Prostate gland (tissue), 2 donors: Measurements from ENCODE around the gene R3HCC1L. TPM values are rescaled to one million over a fixed set of nuclear protein-coding genes. Genes with fewer than 3 reads are reported as not detected.
"Not testable (repeated sequence)": the region's sequence is repeated elsewhere in the genome, so short reads cannot be mapped to it uniquely, and the experiment has no call there.

Experiments used
- DNase-seq: peaks from one replicate; pipeline ENCODE4 v3.0.0-alpha.2; 2019; ENCODE audit warnings: low spot score
- H3K27ac ChIP-seq, 2 donors: fragments of 200-600 bp; sonication (generic); 2 replicates each; pipeline ENCODE4 v1.5.1; 2017 to 2019
- H3K27me3 ChIP-seq: fragments of 200-600 bp; sonication (generic); replicated peaks from 2 replicates; pipeline ENCODE4 v1.5.1; 2019; ENCODE audit not compliant: insufficient read depth
- H3K36me3 ChIP-seq, 2 donors: fragments of 200-600 bp; sonication (generic); 1 replicate in 1 of 2; 2 replicates in 1 of 2; pipeline versions ENCODE4 v1.5.1 to v1.8.1; 2017 to 2019
- H3K4me1 ChIP-seq: fragments of 200-600 bp; sonication (generic); replicated peaks from 2 replicates; pipeline ENCODE4 v1.5.1; 2019
- H3K4me3 ChIP-seq, 2 donors: fragments of 200-600 bp; sonication (generic); 2 replicates each; pipeline ENCODE4 v1.5.1; 2017 to 2019
- H3K9me3 ChIP-seq: fragments of 200-600 bp; sonication (generic); 2 replicates; pipeline ENCODE4 v1.5.1; 2017
- POLR2A ChIP-seq: fragments of 450-650 bp; IDR thresholded peaks from one replicate; pipeline ENCODE4 v1.6.1; 2016; ENCODE audit warnings: antibody characterized with exemption, mild to moderate bottlenecking
- POLR2AphosphoS5 ChIP-seq: sonication (generic); formaldehyde crosslinking; IDR thresholded peaks from one replicate; pipeline ENCODE4 v1.6.1; 2017; ENCODE audit warnings: antibody characterized with exemption
- WGBS: methylation state at CpG from one replicate; pipeline ENCODE4 v1.1.5; 2018; 5-methylcytosine and 5-hydroxymethylcytosine counted together
- intact Hi-C: fragments of 100-400 bp; cut with DNase I; formaldehyde crosslinking; loops from one replicate; pipeline ENCODE4 v1.14.2; 2022
- total RNA-seq, 2 donors: library from RNA; depleted of rRNA; stranded (reverse); fragments of >200 nt; gene quantifications; one replicate each; pipeline ENCODE4 v1.1.0, GENCODE V29; 2016
- TF ChIP-seq, protein P1 (sequence below), 4 experiments: fragments of 200-600 bp in 2 of 4; fragments of 450-650 bp in 2 of 4; sonication (generic) in 2 of 4; IDR thresholded peaks; 1 replicate in 3 of 4; 2 replicates in 1 of 4; pipeline ENCODE4 v1.5.1; 2016 to 2019; ENCODE audit warnings: antibody characterized with exemption in 4 of 4, mild to moderate bottlenecking in 2 of 4, moderate library complexity in 2 of 4

The R3HCC1L gene
- total RNA-seq, 2 donors from 2014 or later: 14.2 to 26.0 TPM

GRCh38 chr10:98169379-98169778 is 34.9 kb downstream of the R3HCC1L start:
- Histone ChIP-seq H3K9me3 (no peaks in the 10 kb centered on the region), H3K36me3 (no peaks in the 10 kb centered on the region), H3K4me1 (no peaks in the 10 kb centered on the region), H3K27me3 (no peaks in the 10 kb centered on the region), H3K27ac (no peak overlapping the region), H3K4me3 (no peak overlapping the region)
- 40% methylated on average over 2 of the region's 2 CpGs for WGBS
- TF ChIP-seq POLR2AphosphoS5: no peak
- TF ChIP-seq, protein P1, sequence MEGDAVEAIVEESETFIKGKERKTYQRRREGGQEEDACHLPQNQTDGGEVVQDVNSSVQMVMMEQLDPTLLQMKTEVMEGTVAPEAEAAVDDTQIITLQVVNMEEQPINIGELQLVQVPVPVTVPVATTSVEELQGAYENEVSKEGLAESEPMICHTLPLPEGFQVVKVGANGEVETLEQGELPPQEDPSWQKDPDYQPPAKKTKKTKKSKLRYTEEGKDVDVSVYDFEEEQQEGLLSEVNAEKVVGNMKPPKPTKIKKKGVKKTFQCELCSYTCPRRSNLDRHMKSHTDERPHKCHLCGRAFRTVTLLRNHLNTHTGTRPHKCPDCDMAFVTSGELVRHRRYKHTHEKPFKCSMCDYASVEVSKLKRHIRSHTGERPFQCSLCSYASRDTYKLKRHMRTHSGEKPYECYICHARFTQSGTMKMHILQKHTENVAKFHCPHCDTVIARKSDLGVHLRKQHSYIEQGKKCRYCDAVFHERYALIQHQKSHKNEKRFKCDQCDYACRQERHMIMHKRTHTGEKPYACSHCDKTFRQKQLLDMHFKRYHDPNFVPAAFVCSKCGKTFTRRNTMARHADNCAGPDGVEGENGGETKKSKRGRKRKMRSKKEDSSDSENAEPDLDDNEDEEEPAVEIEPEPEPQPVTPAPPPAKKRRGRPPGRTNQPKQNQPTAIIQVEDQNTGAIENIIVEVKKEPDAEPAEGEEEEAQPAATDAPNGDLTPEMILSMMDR (IDR thresholded peaks at IDR 0.05): no peak
- TF ChIP-seq POLR2A: no peak
- DNase-seq: no peak
- intact Hi-C loops: no loop called here

- 43% methylated on average over 3 of the region's 3 CpGs for WGBS
- no peak overlapping the region for H3K27ac ChIP-seq
- TF ChIP-seq, protein P1 (IDR thresholded peaks at IDR 0.05): peak; percentile 29 to 75 (median 74)
- TF ChIP-seq POLR2A (no peak), POLR2AphosphoS5 (peak; percentile 27)
- no peaks in the 10 kb centered on the region for H3K4me1 ChIP-seq
- no peak overlapping the region for H3K4me3 ChIP-seq
- no peaks in the 10 kb centered on the region for H3K9me3 ChIP-seq
- no peaks in the 10 kb centered on the region for H3K27me3 ChIP-seq
- DNase-seq: peak; percentile 49
- no peaks in the 10 kb centered on the region for H3K36me3 ChIP-seq
- intact Hi-C loops: loop anchor here (1.0 kb wide), 1 partner anchor 139 kb away; no protein-coding TSS in a partner anchor
Measured at GRCh38 chr10:98170249-98171117, 36.0 kb downstream of the R3HCC1L start.

GRCh38 chr10:98172073-98172472 is 37.6 kb downstream of the R3HCC1L start:
- TF ChIP-seq POLR2AphosphoS5 (peak; percentile 42), POLR2A (no peak)
- TF ChIP-seq, protein P1 (IDR thresholded peaks at IDR 0.05): no peak
- Histone ChIP-seq H3K27ac (no peak overlapping the region), H3K4me3 (no peak overlapping the region), H3K36me3 (no peaks in the 10 kb centered on the region), H3K9me3 (no peaks in the 10 kb centered on the region), H3K4me1 (no peaks in the 10 kb centered on the region), H3K27me3 (no peaks in the 10 kb centered on the region)
- WGBS: 16% methylated on average over 4 of the region's 4 CpGs
- DNase-seq: peak; percentile 43
- intact Hi-C loops: no loop called here

- H3K4me1 ChIP-seq: no peaks in the 10 kb centered on the region
- H3K4me3 ChIP-seq: no peak overlapping the region
- no peak overlapping the region for H3K27ac ChIP-seq
- H3K27me3 ChIP-seq: no peaks in the 10 kb centered on the region
- H3K9me3 ChIP-seq: no peaks in the 10 kb centered on the region
- TF ChIP-seq POLR2A: no peak
- no peak for TF ChIP-seq POLR2AphosphoS5
- TF ChIP-seq, protein P1 (IDR thresholded peaks at IDR 0.05): no peak
- intact Hi-C loops: no loop called here
- no peaks in the 10 kb centered on the region for H3K36me3 ChIP-seq
- no peak for DNase-seq
- 94% methylated on average over 5 of the region's 5 CpGs for WGBS
Measured at GRCh38 chr10:98172495-98172894, 38.0 kb downstream of the R3HCC1L start.

- H3K27me3 ChIP-seq: no peaks in the 10 kb centered on the region
- 90% methylated on average over 6 of the region's 6 CpGs for WGBS
Measured at GRCh38 chr10:98173260-98173659, 38.8 kb downstream of the R3HCC1L start.

DNA sequence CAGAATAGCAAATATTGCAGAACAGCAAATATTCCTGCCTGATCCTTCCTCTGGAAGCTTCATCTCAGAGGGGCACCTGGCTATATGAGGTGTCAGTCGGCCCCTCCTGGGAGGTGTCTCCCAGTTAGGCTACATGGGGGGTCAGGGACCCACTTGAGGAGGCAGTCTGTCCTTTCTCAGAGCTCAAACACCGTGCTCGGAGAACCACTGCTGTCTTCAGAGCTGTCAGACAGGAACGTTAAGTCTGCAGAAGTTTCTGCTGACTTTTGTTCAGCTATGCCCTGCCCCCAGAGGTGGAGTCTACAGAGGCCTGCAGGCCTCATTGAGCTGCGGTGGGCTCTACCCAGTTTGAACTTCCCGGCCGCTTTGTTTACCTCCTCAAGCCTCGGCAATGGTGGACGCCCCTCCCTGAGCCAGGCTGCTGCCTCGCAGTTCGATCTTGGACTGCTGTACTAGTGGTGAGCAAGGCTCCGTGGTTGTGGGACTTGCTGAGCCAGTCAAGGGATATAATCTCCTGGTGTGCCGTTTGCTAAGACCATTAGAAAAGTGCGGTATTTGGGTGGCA is 48.0 kb downstream of the R3HCC1L start:
- H3K4me1 ChIP-seq, H3K36me3 ChIP-seq, DNase-seq, H3K9me3 ChIP-seq, H3K4me3 ChIP-seq, intact Hi-C loops, H3K27ac ChIP-seq, H3K27me3 ChIP-seq: not testable (repeated sequence)
- WGBS: over 99% methylated on average over 14 of the region's 14 CpGs

More at GRCh38 chr10:98173260-98173659, 38.8 kb downstream of the R3HCC1L start:
- Histone ChIP-seq H3K27ac (no peak overlapping the region), H3K4me1 (no peaks in the 10 kb centered on the region), H3K4me3 (no peak overlapping the region), H3K9me3 (no peaks in the 10 kb centered on the region), H3K36me3 (no peaks in the 10 kb centered on the region)
- TF ChIP-seq POLR2AphosphoS5: no peak
- no peak for TF ChIP-seq POLR2A
- TF ChIP-seq, protein P1 (IDR thresholded peaks at IDR 0.05): no peak
- DNase-seq: no peak
- intact Hi-C loops: no loop called here
